ENCODE data around the gene PLCD3. TPM values are rescaled to one million over a fixed set of nuclear protein-coding genes. Genes with fewer than 3 reads are reported as not detected.

Gene PLCD3
- total and polyA plus RNA-seq, 9 of the 15 experiments (the other 6 are each of a cell fraction or from before 2014, with no cell fraction given), result 0.20 to 22.6 (median 7.5) TPM

DNA sequence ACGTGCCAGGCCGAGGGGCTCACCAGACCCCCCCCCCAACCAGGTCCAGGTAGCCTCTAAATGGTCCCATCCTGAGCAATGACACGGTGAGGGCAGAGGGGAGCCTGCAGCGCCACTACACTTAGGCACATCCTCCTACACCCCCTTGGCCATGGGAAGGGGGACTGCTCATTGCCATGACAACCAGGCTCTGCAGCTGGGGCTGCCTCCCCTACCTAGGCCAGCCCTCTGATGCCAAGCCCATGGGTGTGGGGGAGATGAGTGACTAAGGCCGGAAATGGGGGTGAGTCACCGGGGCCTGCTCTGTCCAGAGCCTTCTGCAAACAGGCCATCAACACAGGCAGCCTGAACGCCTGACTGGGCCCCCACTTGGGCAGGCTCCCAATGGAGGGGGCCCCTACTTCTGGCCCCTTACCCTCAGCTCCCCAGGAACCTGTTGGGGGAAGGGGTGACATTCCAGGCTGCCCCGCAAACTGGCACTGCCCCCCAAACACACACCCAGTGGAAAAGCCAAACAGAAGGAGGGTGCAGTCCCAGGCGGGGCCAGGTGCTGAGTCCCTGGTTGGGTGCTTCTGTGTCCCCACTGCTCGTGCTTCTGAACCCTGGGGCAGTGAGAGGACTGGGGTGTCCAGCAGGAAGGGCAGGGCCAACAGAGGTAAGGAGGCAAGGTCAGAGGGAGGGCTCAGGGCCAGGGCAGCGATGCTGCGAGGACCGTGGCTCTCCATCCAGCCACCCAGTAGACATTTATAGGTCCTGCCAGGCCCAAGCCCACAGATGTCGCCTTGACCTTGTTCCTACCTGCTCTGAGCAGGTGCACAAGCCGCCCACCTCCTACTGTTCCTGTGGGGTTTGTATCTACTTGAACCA lies 8.2 kb downstream of the PLCD3 start (continued):
- no peak; the same call in 1 of the 2 replicates for TF ChIP-seq BHLHE40 (IDR thresholded peaks at IDR 0.05; ENCODE audit: low read length)
- TF ChIP-seq PRPF4 (IDR thresholded peaks at IDR 0.05; ENCODE audit: insufficient read depth, low read depth, low read length, poor library complexity, severe bottlenecking), result no peak
- TF ChIP-seq ZNF197 (CRISPR knock-in tag; IDR thresholded peaks at IDR 0.05; ENCODE audit: low read depth), result no peak
- TF ChIP-seq CHD2 (IDR thresholded peaks at IDR 0.05; ENCODE audit: low read depth, low read length), result no peak
- peak; percentile 50 for TF ChIP-seq CBFA2T3 (IDR thresholded peaks at IDR 0.05)
- TF ChIP-seq ZNF57 (CRISPR knock-in tag; IDR thresholded peaks at IDR 0.05), result no peak
- TF ChIP-seq, protein P1, sequence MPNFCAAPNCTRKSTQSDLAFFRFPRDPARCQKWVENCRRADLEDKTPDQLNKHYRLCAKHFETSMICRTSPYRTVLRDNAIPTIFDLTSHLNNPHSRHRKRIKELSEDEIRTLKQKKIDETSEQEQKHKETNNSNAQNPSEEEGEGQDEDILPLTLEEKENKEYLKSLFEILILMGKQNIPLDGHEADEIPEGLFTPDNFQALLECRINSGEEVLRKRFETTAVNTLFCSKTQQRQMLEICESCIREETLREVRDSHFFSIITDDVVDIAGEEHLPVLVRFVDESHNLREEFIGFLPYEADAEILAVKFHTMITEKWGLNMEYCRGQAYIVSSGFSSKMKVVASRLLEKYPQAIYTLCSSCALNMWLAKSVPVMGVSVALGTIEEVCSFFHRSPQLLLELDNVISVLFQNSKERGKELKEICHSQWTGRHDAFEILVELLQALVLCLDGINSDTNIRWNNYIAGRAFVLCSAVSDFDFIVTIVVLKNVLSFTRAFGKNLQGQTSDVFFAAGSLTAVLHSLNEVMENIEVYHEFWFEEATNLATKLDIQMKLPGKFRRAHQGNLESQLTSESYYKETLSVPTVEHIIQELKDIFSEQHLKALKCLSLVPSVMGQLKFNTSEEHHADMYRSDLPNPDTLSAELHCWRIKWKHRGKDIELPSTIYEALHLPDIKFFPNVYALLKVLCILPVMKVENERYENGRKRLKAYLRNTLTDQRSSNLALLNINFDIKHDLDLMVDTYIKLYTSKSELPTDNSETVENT (CRISPR knock-in tag; IDR thresholded peaks at IDR 0.05), result no peak; the same call in 1 of the 2 replicates
- peak; percentile 75 for TF ChIP-seq GABPA (tag; conservative IDR thresholded peaks at IDR 0.05; ENCODE audit: low read depth)
- TF ChIP-seq ZNF507 (tag; conservative IDR thresholded peaks at IDR 0.05), result no peak
- no peak for TF ChIP-seq ZNF445 (CRISPR knock-in tag; IDR thresholded peaks at IDR 0.05; ENCODE audit: low read depth)
- TF ChIP-seq, protein P2, sequence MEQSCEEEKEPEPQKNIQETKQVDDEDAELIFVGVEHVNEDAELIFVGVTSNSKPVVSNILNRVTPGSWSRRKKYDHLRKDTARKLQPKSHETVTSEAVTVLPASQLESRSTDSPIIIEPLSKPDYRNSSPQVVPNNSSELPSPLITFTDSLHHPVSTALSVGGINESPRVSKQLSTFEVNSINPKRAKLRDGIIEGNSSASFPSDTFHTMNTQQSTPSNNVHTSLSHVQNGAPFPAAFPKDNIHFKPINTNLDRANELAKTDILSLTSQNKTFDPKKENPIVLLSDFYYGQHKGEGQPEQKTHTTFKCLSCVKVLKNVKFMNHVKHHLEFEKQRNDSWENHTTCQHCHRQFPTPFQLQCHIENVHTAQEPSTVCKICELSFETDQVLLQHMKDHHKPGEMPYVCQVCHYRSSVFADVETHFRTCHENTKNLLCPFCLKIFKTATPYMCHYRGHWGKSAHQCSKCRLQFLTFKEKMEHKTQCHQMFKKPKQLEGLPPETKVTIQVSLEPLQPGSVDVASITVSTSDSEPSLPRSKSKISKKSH (CRISPR knock-in tag; IDR thresholded peaks at IDR 0.05), result no peak
- TF ChIP-seq, protein P3, sequence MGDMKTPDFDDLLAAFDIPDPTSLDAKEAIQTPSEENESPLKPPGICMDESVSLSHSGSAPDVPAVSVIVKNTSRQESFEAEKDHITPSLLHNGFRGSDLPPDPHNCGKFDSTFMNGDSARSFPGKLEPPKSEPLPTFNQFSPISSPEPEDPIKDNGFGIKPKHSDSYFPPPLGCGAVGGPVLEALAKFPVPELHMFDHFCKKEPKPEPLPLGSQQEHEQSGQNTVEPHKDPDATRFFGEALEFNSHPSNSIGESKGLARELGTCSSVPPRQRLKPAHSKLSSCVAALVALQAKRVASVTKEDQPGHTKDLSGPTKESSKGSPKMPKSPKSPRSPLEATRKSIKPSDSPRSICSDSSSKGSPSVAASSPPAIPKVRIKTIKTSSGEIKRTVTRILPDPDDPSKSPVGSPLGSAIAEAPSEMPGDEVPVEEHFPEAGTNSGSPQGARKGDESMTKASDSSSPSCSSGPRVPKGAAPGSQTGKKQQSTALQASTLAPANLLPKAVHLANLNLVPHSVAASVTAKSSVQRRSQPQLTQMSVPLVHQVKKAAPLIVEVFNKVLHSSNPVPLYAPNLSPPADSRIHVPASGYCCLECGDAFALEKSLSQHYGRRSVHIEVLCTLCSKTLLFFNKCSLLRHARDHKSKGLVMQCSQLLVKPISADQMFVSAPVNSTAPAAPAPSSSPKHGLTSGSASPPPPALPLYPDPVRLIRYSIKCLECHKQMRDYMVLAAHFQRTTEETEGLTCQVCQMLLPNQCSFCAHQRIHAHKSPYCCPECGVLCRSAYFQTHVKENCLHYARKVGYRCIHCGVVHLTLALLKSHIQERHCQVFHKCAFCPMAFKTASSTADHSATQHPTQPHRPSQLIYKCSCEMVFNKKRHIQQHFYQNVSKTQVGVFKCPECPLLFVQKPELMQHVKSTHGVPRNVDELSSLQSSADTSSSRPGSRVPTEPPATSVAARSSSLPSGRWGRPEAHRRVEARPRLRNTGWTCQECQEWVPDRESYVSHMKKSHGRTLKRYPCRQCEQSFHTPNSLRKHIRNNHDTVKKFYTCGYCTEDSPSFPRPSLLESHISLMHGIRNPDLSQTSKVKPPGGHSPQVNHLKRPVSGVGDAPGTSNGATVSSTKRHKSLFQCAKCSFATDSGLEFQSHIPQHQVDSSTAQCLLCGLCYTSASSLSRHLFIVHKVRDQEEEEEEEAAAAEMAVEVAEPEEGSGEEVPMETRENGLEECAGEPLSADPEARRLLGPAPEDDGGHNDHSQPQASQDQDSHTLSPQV (IDR thresholded peaks at IDR 0.05), result peak; percentile 95
- no peak for TF ChIP-seq COPS2 (conservative IDR thresholded peaks at IDR 0.05)
- TF ChIP-seq ZNF140 (CRISPR knock-in tag; IDR thresholded peaks at IDR 0.05), result no peak
- TF ChIP-seq, protein P4, sequence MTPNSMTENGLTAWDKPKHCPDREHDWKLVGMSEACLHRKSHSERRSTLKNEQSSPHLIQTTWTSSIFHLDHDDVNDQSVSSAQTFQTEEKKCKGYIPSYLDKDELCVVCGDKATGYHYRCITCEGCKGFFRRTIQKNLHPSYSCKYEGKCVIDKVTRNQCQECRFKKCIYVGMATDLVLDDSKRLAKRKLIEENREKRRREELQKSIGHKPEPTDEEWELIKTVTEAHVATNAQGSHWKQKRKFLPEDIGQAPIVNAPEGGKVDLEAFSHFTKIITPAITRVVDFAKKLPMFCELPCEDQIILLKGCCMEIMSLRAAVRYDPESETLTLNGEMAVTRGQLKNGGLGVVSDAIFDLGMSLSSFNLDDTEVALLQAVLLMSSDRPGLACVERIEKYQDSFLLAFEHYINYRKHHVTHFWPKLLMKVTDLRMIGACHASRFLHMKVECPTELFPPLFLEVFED (CRISPR knock-in tag; conservative IDR thresholded peaks at IDR 0.05), result peak; percentile 53; the same call in 1 of the 2 replicates

Data from K562 (cell line).